CD8-positive, alpha-beta memory T cell (primary cell): ENCODE measurements around the gene CACNA2D1. TPM values are rescaled to one million over a fixed set of nuclear protein-coding genes. Genes with fewer than 3 reads are reported as not detected.
"Not testable (repeated sequence)": the region's sequence is repeated elsewhere in the genome, so short reads cannot be mapped to it uniquely, and the experiment has no call there.

Experiments
- CTCF ChIA-PET: fragments of 350-600 bp; sonication (Branson Sonifier 250); formaldehyde crosslinking; loops from one replicate; lab custom pipeline; 2021; ENCODE audit warnings: antibody characterized with exemption; lab: Charles Lee
- POLR2A ChIA-PET: fragments of 350-600 bp; sonication (Branson Sonifier 250); formaldehyde crosslinking; loops from one replicate; lab custom pipeline; 2021; ENCODE audit warnings: antibody characterized with exemption; lab: Charles Lee
- DNase-seq, 5 donors: peaks; one replicate each; pipeline versions ENCODE4 v3.0.0 to v3.0.0-alpha.2; 2020 to 2022; ENCODE audit warnings: mixed read lengths in 1 of 5
- H3K27ac ChIP-seq: one replicate; pipeline ENCODE4 v1.7.0; 2013; ENCODE audit warnings: low read depth, mild to moderate bottlenecking, low read length, moderate library complexity
- H3K27me3 ChIP-seq: 2 replicates; pipeline ENCODE4 v1.7.0; 2013; ENCODE audit warnings: low read length, mild to moderate bottlenecking; ENCODE audit not compliant: insufficient read depth, poor library complexity, severe bottlenecking
- H3K36me3 ChIP-seq: 2 replicates; pipeline ENCODE4 v1.7.0; 2013; ENCODE audit warnings: mild to moderate bottlenecking, low read length, moderate library complexity; ENCODE audit not compliant: insufficient read depth
- H3K4me1 ChIP-seq: 2 replicates; pipeline ENCODE4 v1.7.0; 2013; ENCODE audit warnings: mild to moderate bottlenecking, low read length, moderate library complexity; ENCODE audit not compliant: insufficient read depth
- H3K4me3 ChIP-seq: 2 replicates; pipeline ENCODE4 v1.7.0; 2013; ENCODE audit warnings: mild to moderate bottlenecking, low read length
- H3K9me3 ChIP-seq: 2 replicates; pipeline ENCODE4 v1.7.0; 2013; ENCODE audit warnings: mild to moderate bottlenecking, low read length
- H3K27ac Mint-ChIP-seq, 8 donors: one replicate each; pipeline ENCODE4 v1.8.0; 2020 to 2021; ENCODE audit warnings: mixed read lengths in 8 of 8, mild to moderate bottlenecking in 6 of 8, inconsistent platforms in 3 of 8, moderate library complexity in 3 of 8
- H3K27me3 Mint-ChIP-seq, 2 donors: one replicate each; pipeline ENCODE4 v1.8.0; 2020 to 2021; ENCODE audit warnings: mixed read lengths in 2 of 2, mild to moderate bottlenecking in 1 of 2, moderate library complexity in 1 of 2
- H3K36me3 Mint-ChIP-seq, 3 donors: one replicate each; pipeline ENCODE4 v1.8.0; 2020 to 2021; ENCODE audit warnings: mixed read lengths in 3 of 3, inconsistent platforms in 1 of 3, mild to moderate bottlenecking in 1 of 3
- H3K4me1 Mint-ChIP-seq, 3 donors: one replicate each; pipeline ENCODE4 v1.8.0; 2020 to 2021; ENCODE audit warnings: mixed read lengths in 3 of 3, inconsistent platforms in 1 of 3, mild to moderate bottlenecking in 1 of 3
- H3K4me3 Mint-ChIP-seq, 7 donors: one replicate each; pipeline ENCODE4 v1.8.0; 2020 to 2021; ENCODE audit warnings: mixed read lengths in 7 of 7, mild to moderate bottlenecking in 6 of 7, moderate library complexity in 4 of 7, inconsistent platforms in 2 of 7
- H3K9me3 Mint-ChIP-seq, 5 donors: one replicate each; pipeline ENCODE4 v1.8.0; 2020 to 2022; ENCODE audit warnings: mixed read lengths in 5 of 5, mild to moderate bottlenecking in 3 of 5, moderate library complexity in 2 of 5, inconsistent platforms in 1 of 5
- polyA plus RNA-seq: library from polyadenylated mRNA; unstranded; fragments of 300-500 nt; fragmentation: Illumina TruSeq; gene quantifications from one replicate; pipeline ENCODE4 v1.2.3, GENCODE V29; 2021
- total RNA-seq, 2 experiments: library from RNA; stranded (reverse); gene quantifications; one replicate each; pipeline ENCODE4 v1.2.3, GENCODE V29; 2021

The CACNA2D1 gene
- total and polyA plus RNA-seq, 3 experiments from 2014 or later, result not detected

DNA sequence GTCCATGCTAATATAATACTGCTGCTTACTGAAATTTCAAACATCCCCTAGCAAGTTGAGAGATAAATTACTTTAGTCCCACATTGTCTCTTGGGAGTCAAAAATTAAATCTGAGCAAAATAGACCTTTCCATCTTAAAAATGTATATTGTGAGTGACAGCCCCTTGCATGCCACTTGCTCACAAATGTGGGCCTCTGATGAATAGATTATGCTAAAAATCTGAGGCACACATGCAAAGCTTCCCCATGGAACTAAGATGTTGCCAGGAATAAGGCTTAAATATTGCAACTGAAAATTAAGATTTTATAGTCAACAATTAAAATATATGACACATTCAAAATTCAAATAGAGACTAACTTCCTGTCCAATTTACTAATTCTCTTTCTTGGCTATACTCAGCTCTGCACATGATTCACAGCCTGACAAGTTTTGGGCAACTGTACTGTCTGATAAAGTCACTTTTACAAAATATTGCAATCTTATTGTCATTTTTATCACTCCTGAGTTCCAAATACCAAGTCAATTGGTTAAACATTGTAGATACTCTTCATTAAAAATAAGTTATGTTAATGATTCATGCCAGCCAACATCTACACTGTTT lies 301.2 kb downstream of the CACNA2D1 start:
- ChIA-PET CTCF (no interaction called here), POLR2A (no interaction called here)
- no peak overlapping the region for H3K4me3 ChIP-seq

DNA sequence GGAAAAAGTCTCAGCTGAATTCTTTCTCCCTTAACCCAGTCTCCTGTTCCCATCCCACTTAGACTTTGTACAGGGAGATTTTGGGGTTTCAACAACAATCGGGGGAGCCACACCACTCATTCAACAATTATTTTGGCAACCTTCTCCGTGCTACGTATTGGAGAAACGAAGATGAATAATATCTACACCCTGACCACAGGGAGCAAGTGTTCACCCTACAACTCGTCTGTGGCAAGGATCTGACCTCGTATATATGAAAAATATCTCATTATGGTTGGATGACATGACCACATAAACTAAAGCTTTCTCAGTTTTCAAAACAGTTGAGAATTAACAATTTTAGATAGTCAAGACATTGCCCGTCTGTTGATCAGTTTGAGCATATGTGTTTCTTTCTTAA lies 302.1 kb downstream of the CACNA2D1 start:
- H3K27me3 ChIP-seq, result no peaks in the 10 kb centered on the region
- H3K36me3 ChIP-seq, result no peaks in the 10 kb centered on the region
- Mint-ChIP-seq H3K4me1 (no peaks in the 10 kb centered on the region), H3K27me3 (no peaks in the 10 kb centered on the region), H3K36me3 (no peaks in the 10 kb centered on the region), H3K9me3 (peaks cover 0 to 4% (median 3%) of the 10 kb centered on the region in 5 donors), H3K27ac (no peak overlapping the region), H3K4me3 (no peak overlapping the region)
- H3K9me3 ChIP-seq, result no peaks in the 10 kb centered on the region
- DNase-seq, result no peak
- CTCF ChIA-PET, result no interaction called here
- POLR2A ChIA-PET, result no interaction called here
- no peaks in the 10 kb centered on the region for H3K4me1 ChIP-seq
- H3K4me3 ChIP-seq, result no peak overlapping the region
- H3K27ac ChIP-seq, result no peak overlapping the region

More for the DNA sequence above, 301.2 kb downstream of the CACNA2D1 start:
- H3K36me3 Mint-ChIP-seq, result no peaks in the 10 kb centered on the region
- no peak for DNase-seq
- Histone ChIP-seq H3K27me3 (no peaks in the 10 kb centered on the region), H3K4me1 (no peaks in the 10 kb centered on the region), H3K36me3 (no peaks in the 10 kb centered on the region), H3K27ac (no peak overlapping the region), H3K9me3 (no peaks in the 10 kb centered on the region)
- peaks cover 0 to 7% (median 3%) of the 10 kb centered on the region in 5 donors for H3K9me3 Mint-ChIP-seq
- no peaks in the 10 kb centered on the region for H3K4me1 Mint-ChIP-seq
- no peak overlapping the region for H3K27ac Mint-ChIP-seq
- H3K4me3 Mint-ChIP-seq, result no peak overlapping the region
- no peaks in the 10 kb centered on the region for H3K27me3 Mint-ChIP-seq

DNA sequence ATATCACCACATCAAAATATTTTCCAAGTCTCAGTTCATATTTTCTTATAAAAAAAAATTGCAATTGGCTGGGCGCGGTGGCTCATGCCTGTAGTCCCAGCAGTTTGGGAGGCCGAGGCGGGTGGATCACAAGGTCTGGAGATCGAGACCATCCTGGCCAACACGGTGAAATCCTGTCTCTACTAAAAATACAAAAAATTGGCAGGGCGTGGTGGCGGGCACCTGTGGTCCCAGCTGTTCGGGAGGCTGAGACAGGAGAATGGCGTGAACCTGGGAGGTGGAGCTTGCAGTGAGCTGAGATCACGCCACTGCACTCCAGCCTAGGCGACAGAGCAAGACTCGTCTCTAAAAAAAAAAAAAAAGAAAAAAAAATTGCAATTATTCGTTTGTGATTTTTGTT lies 303.0 kb downstream of the CACNA2D1 start:
- H3K4me1 ChIP-seq, DNase-seq, H3K4me3 Mint-ChIP-seq, H3K4me1 Mint-ChIP-seq, H3K27ac Mint-ChIP-seq, H3K4me3 ChIP-seq, H3K9me3 Mint-ChIP-seq, CTCF ChIA-PET, H3K36me3 ChIP-seq, H3K27me3 Mint-ChIP-seq, H3K27me3 ChIP-seq, H3K9me3 ChIP-seq, H3K27ac ChIP-seq, H3K36me3 Mint-ChIP-seq, POLR2A ChIA-PET: not testable (repeated sequence)

DNA sequence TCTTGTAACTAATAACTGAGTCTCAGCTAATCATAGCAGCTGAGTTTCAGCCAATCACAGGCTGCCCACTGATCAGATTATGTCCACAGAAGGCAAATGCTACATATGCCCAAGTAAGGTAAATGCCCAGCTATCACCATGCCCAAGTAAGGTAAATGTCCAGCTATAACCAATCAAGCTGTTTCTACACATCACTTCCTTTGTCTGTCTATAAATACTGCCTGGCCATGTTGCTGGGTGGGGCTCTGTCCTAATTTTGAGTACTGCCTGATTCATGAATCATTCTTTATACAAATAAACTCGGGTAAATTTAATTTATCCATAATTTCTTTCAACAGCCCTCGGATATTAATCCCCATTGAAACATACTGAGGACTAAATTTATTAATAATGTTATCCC lies 312.4 kb downstream of the CACNA2D1 start:
- Mint-ChIP-seq H3K4me1 (no peaks in the 10 kb centered on the region), H3K27ac (no peak overlapping the region), H3K36me3 (no peaks in the 10 kb centered on the region), H3K27me3 (no peaks in the 10 kb centered on the region), H3K4me3 (no peak overlapping the region), H3K9me3 (peaks cover 0 to 10% (median 3%) of the 10 kb centered on the region in 5 donors)
- Histone ChIP-seq H3K27me3 (no peaks in the 10 kb centered on the region), H3K36me3 (no peaks in the 10 kb centered on the region), H3K27ac (no peak overlapping the region), H3K9me3 (no peaks in the 10 kb centered on the region), H3K4me3 (no peak overlapping the region), H3K4me1 (no peaks in the 10 kb centered on the region)
- POLR2A ChIA-PET, result no interaction called here
- CTCF ChIA-PET, result no interaction called here
- no peak for DNase-seq

DNA sequence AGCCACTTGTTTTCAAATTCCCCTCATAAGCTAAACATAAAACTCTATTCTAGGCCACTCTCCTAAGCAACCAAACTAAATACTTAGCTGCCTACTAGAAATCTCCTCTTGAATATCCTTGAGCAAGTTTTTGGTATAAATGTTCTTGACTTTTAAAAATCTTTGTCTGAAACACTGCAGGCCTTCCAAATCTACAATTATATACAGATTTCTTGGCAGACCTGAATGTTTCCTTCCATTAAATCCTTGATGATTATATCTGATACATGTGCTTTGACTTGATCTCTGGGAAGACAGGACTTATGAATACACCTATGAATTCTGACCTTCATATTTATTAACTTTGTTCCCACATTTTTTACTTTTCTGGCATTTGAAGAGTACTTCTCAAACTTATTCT lies 314.5 kb downstream of the CACNA2D1 start:
- no peaks in the 10 kb centered on the region for H3K27me3 Mint-ChIP-seq
- DNase-seq, result no peak
- H3K4me3 Mint-ChIP-seq, result no peak overlapping the region
- H3K9me3 ChIP-seq, result no peaks in the 10 kb centered on the region
- ChIA-PET CTCF (no interaction called here), POLR2A (no interaction called here)
- no peaks in the 10 kb centered on the region for H3K4me1 Mint-ChIP-seq
- no peak overlapping the region for H3K27ac Mint-ChIP-seq
- H3K36me3 Mint-ChIP-seq, result no peaks in the 10 kb centered on the region
- no peak overlapping the region for H3K27ac ChIP-seq
- no peaks in the 10 kb centered on the region for H3K4me1 ChIP-seq
- H3K36me3 ChIP-seq, result no peaks in the 10 kb centered on the region
- no peak overlapping the region for H3K4me3 ChIP-seq
- H3K27me3 ChIP-seq, result no peaks in the 10 kb centered on the region
- peaks cover 0 to 21% (median 3%) of the 10 kb centered on the region in 5 donors for H3K9me3 Mint-ChIP-seq

DNA sequence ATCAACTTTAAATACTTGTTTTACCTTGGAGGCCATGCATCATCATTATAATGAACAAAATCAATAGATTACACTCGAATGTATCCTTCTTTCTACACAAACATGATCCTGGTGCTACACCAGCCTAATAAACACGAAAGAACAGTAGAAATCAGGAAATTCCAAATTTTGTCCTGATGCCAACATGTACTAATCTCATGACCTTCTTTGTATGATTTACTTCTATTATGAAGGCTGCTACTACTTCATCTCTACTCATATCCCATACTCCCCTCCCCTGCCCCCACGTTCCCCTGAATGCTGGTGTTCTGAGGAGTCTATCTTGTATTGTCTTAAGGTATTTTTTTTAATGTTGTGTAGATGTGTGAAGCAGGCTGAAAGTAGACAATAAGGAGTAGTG lies 315.0 kb downstream of the CACNA2D1 start:
- Histone ChIP-seq H3K4me1 (no peaks in the 10 kb centered on the region), H3K9me3 (no peaks in the 10 kb centered on the region), H3K36me3 (no peaks in the 10 kb centered on the region), H3K27me3 (no peaks in the 10 kb centered on the region), H3K4me3 (no peak overlapping the region), H3K27ac (no peak overlapping the region)
- no peaks in the 10 kb centered on the region for H3K36me3 Mint-ChIP-seq
- no peaks in the 10 kb centered on the region for H3K4me1 Mint-ChIP-seq
- DNase-seq, result no peak
- no peak overlapping the region for H3K4me3 Mint-ChIP-seq
- POLR2A ChIA-PET, result no interaction called here
- H3K27ac Mint-ChIP-seq, result no peak overlapping the region
- CTCF ChIA-PET, result no interaction called here
- peaks cover 0 to 21% (median under 1%) of the 10 kb centered on the region in 5 donors for H3K9me3 Mint-ChIP-seq
- no peaks in the 10 kb centered on the region for H3K27me3 Mint-ChIP-seq

DNA sequence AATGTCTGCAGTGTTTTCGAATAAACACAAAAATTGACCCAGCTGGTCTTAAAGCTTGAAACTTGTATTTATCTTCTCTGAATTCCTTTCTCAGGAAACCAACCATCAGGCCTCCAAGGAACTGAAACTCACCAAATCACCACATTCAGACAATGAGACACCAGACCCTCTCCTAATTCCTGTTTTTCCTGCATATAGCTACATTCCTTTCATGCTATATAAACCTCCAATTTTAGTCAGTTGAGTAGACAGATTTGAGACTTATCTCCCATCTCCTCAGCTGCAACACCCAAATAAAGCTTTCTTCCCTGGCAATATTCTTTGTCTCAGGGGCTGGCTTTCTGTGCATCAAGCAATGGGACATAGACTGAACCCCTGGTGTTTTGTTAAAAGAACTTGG lies 317.0 kb downstream of the CACNA2D1 start:
- no peaks in the 10 kb centered on the region for H3K27me3 Mint-ChIP-seq
- Histone ChIP-seq H3K27me3 (no peaks in the 10 kb centered on the region), H3K36me3 (no peaks in the 10 kb centered on the region), H3K4me1 (no peaks in the 10 kb centered on the region), H3K9me3 (no peaks in the 10 kb centered on the region), H3K27ac (no peak overlapping the region), H3K4me3 (no peak overlapping the region)
- peaks cover 0 to 21% (median 2%) of the 10 kb centered on the region in 5 donors for H3K9me3 Mint-ChIP-seq
- no peaks in the 10 kb centered on the region for H3K36me3 Mint-ChIP-seq
- POLR2A ChIA-PET, result no interaction called here
- no peak overlapping the region for H3K27ac Mint-ChIP-seq
- DNase-seq, result no peak
- CTCF ChIA-PET, result no interaction called here
- no peaks in the 10 kb centered on the region for H3K4me1 Mint-ChIP-seq
- no peak overlapping the region for H3K4me3 Mint-ChIP-seq

DNA sequence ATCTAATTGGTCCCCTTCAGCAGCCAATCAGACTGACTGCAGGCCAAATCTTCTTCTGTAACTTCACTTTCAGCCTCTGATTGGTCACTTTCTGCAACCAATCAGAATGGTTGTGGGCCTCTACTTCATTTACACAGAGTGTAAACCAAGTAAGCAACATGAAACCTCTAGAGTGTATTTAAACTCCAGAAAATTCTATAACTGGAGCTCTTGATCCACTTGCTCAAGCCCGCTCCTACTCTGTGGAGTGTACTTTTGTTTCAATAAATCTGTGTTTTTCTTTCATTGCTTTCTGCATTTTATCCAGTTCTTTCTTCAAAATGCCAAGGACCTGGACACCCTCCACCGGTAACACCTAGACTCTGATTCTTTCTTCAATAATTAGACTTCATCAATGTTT lies 319.1 kb downstream of the CACNA2D1 start:
- Histone ChIP-seq H3K36me3 (no peaks in the 10 kb centered on the region), H3K27ac (no peak overlapping the region), H3K4me1 (no peaks in the 10 kb centered on the region), H3K4me3 (no peak overlapping the region), H3K9me3 (no peaks in the 10 kb centered on the region), H3K27me3 (no peaks in the 10 kb centered on the region)
- no peak overlapping the region for H3K27ac Mint-ChIP-seq
- no peaks in the 10 kb centered on the region for H3K27me3 Mint-ChIP-seq
- no peak for DNase-seq
- no peaks in the 10 kb centered on the region for H3K4me1 Mint-ChIP-seq
- peaks cover 0 to 20% (median 4%) of the 10 kb centered on the region in 5 donors for H3K9me3 Mint-ChIP-seq
- ChIA-PET CTCF (no interaction called here), POLR2A (no interaction called here)
- H3K36me3 Mint-ChIP-seq, result no peaks in the 10 kb centered on the region
- no peak overlapping the region for H3K4me3 Mint-ChIP-seq
